Loucy (cell line): ENCODE measurements around the gene HSD17B12.

ENCODE experiments used
- H2AFZ ChIP-seq: fragments of 200-600 bp; sonication (generic); 2 replicates; pipeline ENCODE4 v1.6.0; 2016; ENCODE audit warnings: antibody characterized with exemption, mild to moderate bottlenecking, low read length, moderate library complexity
- H3F3A ChIP-seq: fragments of 200-600 bp; 2 replicates; pipeline ENCODE4 v1.6.0; 2016; ENCODE audit warnings: antibody characterized with exemption, low read depth, mild to moderate bottlenecking
- H3K27me3 ChIP-seq: fragments of 200-600 bp; sonication (generic); 2 replicates; pipeline ENCODE4 v1.6.1; 2014; ENCODE audit warnings: low read length, mild to moderate bottlenecking; ENCODE audit not compliant: insufficient read depth, poor library complexity, severe bottlenecking
- H3K36me3 ChIP-seq: fragments of 200-600 bp; sonication (generic); 2 replicates; pipeline ENCODE4 v1.6.1; 2016; ENCODE audit warnings: low read length; ENCODE audit not compliant: insufficient read depth
- H3K4me1 ChIP-seq: fragments of 200-600 bp; sonication (generic); 2 replicates; pipeline ENCODE4 v1.5.1; 2014; ENCODE audit warnings: low read length, mild to moderate bottlenecking; ENCODE audit not compliant: insufficient read depth, poor library complexity, severe bottlenecking
- H3K4me2 ChIP-seq: fragments of 200-600 bp; sonication (generic); 2 replicates; pipeline ENCODE4 v1.6.0; 2014; ENCODE audit warnings: antibody characterized with exemption, low read length, low read depth, mild to moderate bottlenecking; ENCODE audit not compliant: poor library complexity, severe bottlenecking
- H3K4me3 ChIP-seq: fragments of 200-600 bp; sonication (generic); 2 replicates; pipeline ENCODE4 v1.5.1; 2014; ENCODE audit warnings: low read length, mild to moderate bottlenecking, mixed read lengths; ENCODE audit not compliant: poor library complexity, severe bottlenecking
- H3K79me2 ChIP-seq: fragments of 200-600 bp; sonication (generic); 2 replicates; pipeline ENCODE4 v1.6.1; 2014; ENCODE audit warnings: low read length; ENCODE audit not compliant: insufficient read depth
- H3K9ac ChIP-seq: fragments of 200-600 bp; sonication (generic); 2 replicates; pipeline ENCODE4 v1.6.0; 2014; ENCODE audit warnings: mild to moderate bottlenecking, low read depth, low read length, moderate library complexity; ENCODE audit not compliant: poor library complexity, severe bottlenecking
- H3K9me2 ChIP-seq: fragments of 200-600 bp; sonication (generic); replicated peaks from 2 replicates; pipeline ENCODE4 v1.6.1; 2016; ENCODE audit warnings: low read depth, low read length, mixed read lengths
- H3K9me3 ChIP-seq: fragments of 200-600 bp; sonication (generic); 2 replicates; pipeline ENCODE4 v1.6.1; 2014; ENCODE audit warnings: mild to moderate bottlenecking, antibody characterized with exemption, low read length, low read depth; ENCODE audit not compliant: insufficient read depth
- H4K20me1 ChIP-seq: fragments of 200-600 bp; sonication (generic); 2 replicates; pipeline ENCODE4 v1.6.0; 2014; ENCODE audit warnings: antibody characterized with exemption, low read length, mild to moderate bottlenecking; ENCODE audit not compliant: insufficient read depth, poor library complexity, severe bottlenecking
- EZH2phosphoT487 ChIP-seq: fragments of 200-600 bp; IDR thresholded peaks from 2 replicates; pipeline ENCODE4 v1.6.1; 2018; ENCODE audit warnings: antibody characterized with exemption, mild to moderate bottlenecking, moderate library complexity, borderline replicate concordance
- TF ChIP-seq, protein P1 (sequence below): fragments of 200-600 bp; sonication (generic); conservative IDR thresholded peaks from 2 replicates; pipeline ENCODE4 v1.5.1; 2014; ENCODE audit warnings: mild to moderate bottlenecking, antibody characterized with exemption, low read length

HSD17B12 gene

GRCh38 chr11:43723617-43724016, 43.1 kb downstream of the HSD17B12 start:
- Histone ChIP-seq H4K20me1 (no peaks in the 10 kb centered on the region), H3K36me3 (no peaks in the 10 kb centered on the region), H2AFZ (no peak overlapping the region), H3K4me2 (no peak overlapping the region), H3K79me2 (peaks cover 12% of the 10 kb centered on the region; the same call in 1 of the 2 replicates), H3F3A (no peaks in the 10 kb centered on the region), H3K9me2 (no peaks in the 10 kb centered on the region), H3K9ac (no peak overlapping the region), H3K4me1 (no peaks in the 10 kb centered on the region), H3K27me3 (no peaks in the 10 kb centered on the region), H3K4me3 (no peak overlapping the region), H3K9me3 (no peaks in the 10 kb centered on the region)
- TF ChIP-seq EZH2phosphoT487 = no peak
- TF ChIP-seq, protein P1, sequence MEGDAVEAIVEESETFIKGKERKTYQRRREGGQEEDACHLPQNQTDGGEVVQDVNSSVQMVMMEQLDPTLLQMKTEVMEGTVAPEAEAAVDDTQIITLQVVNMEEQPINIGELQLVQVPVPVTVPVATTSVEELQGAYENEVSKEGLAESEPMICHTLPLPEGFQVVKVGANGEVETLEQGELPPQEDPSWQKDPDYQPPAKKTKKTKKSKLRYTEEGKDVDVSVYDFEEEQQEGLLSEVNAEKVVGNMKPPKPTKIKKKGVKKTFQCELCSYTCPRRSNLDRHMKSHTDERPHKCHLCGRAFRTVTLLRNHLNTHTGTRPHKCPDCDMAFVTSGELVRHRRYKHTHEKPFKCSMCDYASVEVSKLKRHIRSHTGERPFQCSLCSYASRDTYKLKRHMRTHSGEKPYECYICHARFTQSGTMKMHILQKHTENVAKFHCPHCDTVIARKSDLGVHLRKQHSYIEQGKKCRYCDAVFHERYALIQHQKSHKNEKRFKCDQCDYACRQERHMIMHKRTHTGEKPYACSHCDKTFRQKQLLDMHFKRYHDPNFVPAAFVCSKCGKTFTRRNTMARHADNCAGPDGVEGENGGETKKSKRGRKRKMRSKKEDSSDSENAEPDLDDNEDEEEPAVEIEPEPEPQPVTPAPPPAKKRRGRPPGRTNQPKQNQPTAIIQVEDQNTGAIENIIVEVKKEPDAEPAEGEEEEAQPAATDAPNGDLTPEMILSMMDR = no peak

- Histone ChIP-seq H4K20me1 (no peaks in the 10 kb centered on the region), H3K27me3 (no peaks in the 10 kb centered on the region), H2AFZ (no peak overlapping the region), H3K4me3 (no peak overlapping the region), H3F3A (0 out of 2 replicates have a peak, but pooled peaks cover 3% of the 10 kb centered on the region), H3K9me2 (no peaks in the 10 kb centered on the region), H3K36me3 (no peaks in the 10 kb centered on the region; the same call in 1 of the 2 replicates), H3K9ac (no peak overlapping the region), H3K4me1 (peaks cover 17% of the 10 kb centered on the region), H3K4me2 (no peak overlapping the region), H3K9me3 (no peaks in the 10 kb centered on the region), H3K79me2 (0 out of 2 replicates have a peak, but pooled peaks cover 6% of the 10 kb centered on the region)
- TF ChIP-seq, protein P1 = no peak
- TF ChIP-seq EZH2phosphoT487 = no peak
Measured at GRCh38 chr11:43732225-43732624, 51.7 kb downstream of the HSD17B12 start.

DNA sequence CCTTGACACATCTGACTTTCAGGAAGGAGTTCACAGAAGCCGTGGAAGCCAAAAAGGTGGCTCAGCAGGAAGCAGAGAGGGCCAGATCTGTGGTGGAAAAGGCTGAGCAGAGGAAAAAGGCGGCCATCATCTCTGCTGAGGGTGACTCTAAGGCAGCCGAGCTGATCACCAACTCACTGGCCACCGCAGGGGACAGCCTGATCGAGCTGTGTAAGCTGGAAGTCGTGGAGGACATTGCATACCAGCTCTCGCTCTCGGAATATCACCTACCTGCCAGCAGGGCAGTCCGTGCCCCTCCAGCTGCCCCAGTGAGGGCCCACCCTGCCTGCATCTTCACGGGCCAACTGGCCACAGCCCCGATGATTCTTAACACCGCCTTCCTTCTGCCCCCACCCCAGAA, 53.7 kb downstream of the HSD17B12 start:
- no peaks in the 10 kb centered on the region for H3K27me3 ChIP-seq
- no peak overlapping the region for H2AFZ ChIP-seq
- H3K79me2 ChIP-seq = 0 out of 2 replicates have a peak, but pooled peaks cover 6% of the 10 kb centered on the region
- no peaks in the 10 kb centered on the region for H3K9me2 ChIP-seq
- no peaks in the 10 kb centered on the region for H4K20me1 ChIP-seq
- H3K9me3 ChIP-seq = no peaks in the 10 kb centered on the region
- H3K4me1 ChIP-seq = peaks cover 38% of the 10 kb centered on the region
- H3K36me3 ChIP-seq = no peaks in the 10 kb centered on the region; the same call in 1 of the 2 replicates
- H3K4me2 ChIP-seq = no peak overlapping the region
- H3K4me3 ChIP-seq = no peak overlapping the region
- no peak for TF ChIP-seq EZH2phosphoT487
- TF ChIP-seq, protein P1 = no peak
- 0 out of 2 replicates have a peak, but pooled peaks cover 6% of the 10 kb centered on the region for H3F3A ChIP-seq
- H3K9ac ChIP-seq = no peak overlapping the region
